SIG-M5 treated with dmso at 0.1 percent for 504 hours (cell line): ENCODE results near the gene RCHY1.

Source experiments
- DNase-seq: peaks from one replicate; lab custom pipeline; 2025; ENCODE audit not compliant: unreplicated experiment; lab: John Stamatoyannopoulos, UW

RCHY1 gene

GRCh38 chr4:75432683-75433082 is 81.5 kb downstream of the RCHY1 start:
- peak; percentile 47 for DNase-seq

DNA sequence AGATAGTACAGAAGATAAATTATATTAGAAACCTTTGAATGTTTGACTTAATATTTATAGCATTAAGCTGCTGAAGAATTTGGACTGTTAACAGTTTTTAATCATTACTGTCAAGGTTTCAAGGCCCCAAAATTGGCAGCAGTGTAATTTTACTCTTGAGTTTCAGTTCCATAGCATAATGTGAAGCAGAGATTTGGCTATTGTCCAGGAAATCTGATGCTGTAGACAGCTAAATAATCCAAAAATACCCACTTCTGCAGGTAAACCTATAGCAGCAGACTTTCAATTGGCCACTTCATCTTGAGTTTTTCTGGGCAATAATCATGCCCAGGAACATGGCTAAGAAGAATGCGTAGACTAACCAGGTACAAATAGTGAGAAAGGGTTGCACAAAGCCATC is 85.0 kb downstream of the RCHY1 start:
- no peak for DNase-seq
